Caco-2 (cell line): Measurements from ENCODE around the gene FAM171A2. TPM values are rescaled to one million over a fixed set of nuclear protein-coding genes. Genes with fewer than 3 reads are reported as not detected.

Experiments used
- BruUV-seq: library from RNA; stranded (reverse); fragments of 400-500 nt; replicated peaks from 2 replicates; lab custom pipeline; 2021; lab: Mats Ljungman, UMichigan
- CTCF ChIA-PET: fragments of 300-600 bp; sonication (Branson Sonifier 250); formaldehyde crosslinking; loops from one replicate; lab custom pipeline; 2022; ENCODE audit warnings: antibody characterized with exemption; lab: Charles Lee
- POLR2A ChIA-PET: fragments of 300-600 bp; sonication (Branson Sonifier 250); formaldehyde crosslinking; loops from one replicate; lab custom pipeline; 2022; ENCODE audit warnings: antibody characterized with exemption; lab: Charles Lee
- DNase-seq, 2 experiments: peaks; one replicate each; pipeline versions ENCODE4 v3.0.0 to v3.0.0-alpha.2; 2020 to 2022
- H3K27me3 ChIP-seq: replicated peaks from 2 replicates; pipeline ENCODE4 v1.6.0; 2011; ENCODE audit warnings: low read length; ENCODE audit not compliant: control insufficient read depth, insufficient read depth
- H3K36me3 ChIP-seq: 2 replicates; pipeline ENCODE4 v1.5.1; 2011; ENCODE audit warnings: low read length; ENCODE audit not compliant: control insufficient read depth, insufficient read depth
- H3K4me1 ChIP-seq: fragments of 250-450 bp; sonication (Bioruptor Pico); 2 replicates; pipeline ENCODE4 v1.5.1; 2020; ENCODE audit warnings: mild to moderate bottlenecking
- H3K4me3 ChIP-seq: 2 replicates; pipeline ENCODE4 v1.5.1; 2011; ENCODE audit warnings: low read depth, mild to moderate bottlenecking, control low read depth, low read length
- H3K9me3 ChIP-seq: fragments of 250-450 bp; sonication (Bioruptor Pico); 2 replicates; pipeline ENCODE4 v1.5.1; 2020; ENCODE audit warnings: mild to moderate bottlenecking, moderate library complexity
- H3K27ac Mint-ChIP-seq: one replicate; pipeline ENCODE4 v1.8.0; 2022; ENCODE audit warnings: mixed read lengths; ENCODE audit not compliant: unreplicated experiment
- H3K27me3 Mint-ChIP-seq: one replicate; pipeline ENCODE4 v1.8.0; 2022; ENCODE audit warnings: mixed read lengths; ENCODE audit not compliant: insufficient read depth, unreplicated experiment
- H3K36me3 Mint-ChIP-seq: one replicate; pipeline ENCODE4 v1.8.0; 2022; ENCODE audit warnings: mild to moderate bottlenecking, mixed read lengths; ENCODE audit not compliant: insufficient read depth, unreplicated experiment
- H3K4me1 Mint-ChIP-seq: one replicate; pipeline ENCODE4 v1.8.0; 2022; ENCODE audit warnings: low read depth, mixed read lengths; ENCODE audit not compliant: unreplicated experiment
- H3K4me3 Mint-ChIP-seq: one replicate; pipeline ENCODE4 v1.8.0; 2022; ENCODE audit warnings: mild to moderate bottlenecking, moderate library complexity, mixed read lengths; ENCODE audit not compliant: unreplicated experiment
- H3K9me3 Mint-ChIP-seq: one replicate; pipeline ENCODE4 v1.8.0; 2022; ENCODE audit warnings: mixed read lengths; ENCODE audit not compliant: unreplicated experiment
- CTCF ChIP-seq, 2 experiments: fragments of 200-600 bp in 1 of 2; IDR thresholded peaks; 1 replicate in 1 of 2; 2 replicates in 1 of 2; pipeline versions ENCODE4 v1.5.1 to v1.8.0; 2011 to 2022; ENCODE audit warnings: antibody characterized with exemption in 1 of 2, control low read depth in 1 of 2, inconsistent platforms in 1 of 2, low read depth in 1 of 2, low read length in 1 of 2, mild to moderate bottlenecking in 1 of 2, moderate library complexity in 1 of 2; ENCODE audit not compliant: insufficient read depth in 1 of 2, severe bottlenecking in 1 of 2, unreplicated experiment in 1 of 2
- intact Hi-C: fragments of 100-400 bp; cut with micrococcal nuclease; formaldehyde crosslinking; loops from one replicate; pipeline ENCODE4 v1.10.0; 2022; ENCODE audit not compliant: unreplicated experiment
- total RNA-seq: library from RNA; stranded (reverse); gene quantifications from 2 replicates; pipeline ENCODE4 v1.2.3, GENCODE V29; 2022

Gene FAM171A2
- total RNA-seq, 1 experiment from 2014 or later: 3.6 TPM

GRCh38 chr17:44310188-44310587 lies 53.5 kb downstream of the FAM171A2 start:
- H3K36me3 ChIP-seq: no peaks in the 10 kb centered on the region
- Mint-ChIP-seq H3K4me1 (peaks cover 10% of the 10 kb centered on the region), H3K9me3 (no peaks in the 10 kb centered on the region), H3K27ac (no peak overlapping the region), H3K36me3 (peaks cover 5% of the 10 kb centered on the region), H3K27me3 (peaks cover 11% of the 10 kb centered on the region), H3K4me3 (peak overlapping the region; percentile 48)
- no TSS peak for BruUV-seq
- no peak for TF ChIP-seq CTCF (IDR thresholded peaks at IDR 0.05; ENCODE audit: insufficient read depth in 1 of 2, low read depth in 1 of 2, low read length in 1 of 2, severe bottlenecking in 1 of 2, unreplicated experiment in 1 of 2)
- 0 out of 2 replicates have a peak, but pooled peaks cover 3% of the 10 kb centered on the region for H3K4me1 ChIP-seq
- POLR2A ChIA-PET: no interaction called here
- intact Hi-C loops: no loop called here
- no peak for DNase-seq
- no peaks in the 10 kb centered on the region; the same call in 1 of the 2 replicates for H3K27me3 ChIP-seq
- H3K9me3 ChIP-seq: no peaks in the 10 kb centered on the region
- CTCF ChIA-PET: no interaction called here
- H3K4me3 ChIP-seq: no peak overlapping the region

DNA sequence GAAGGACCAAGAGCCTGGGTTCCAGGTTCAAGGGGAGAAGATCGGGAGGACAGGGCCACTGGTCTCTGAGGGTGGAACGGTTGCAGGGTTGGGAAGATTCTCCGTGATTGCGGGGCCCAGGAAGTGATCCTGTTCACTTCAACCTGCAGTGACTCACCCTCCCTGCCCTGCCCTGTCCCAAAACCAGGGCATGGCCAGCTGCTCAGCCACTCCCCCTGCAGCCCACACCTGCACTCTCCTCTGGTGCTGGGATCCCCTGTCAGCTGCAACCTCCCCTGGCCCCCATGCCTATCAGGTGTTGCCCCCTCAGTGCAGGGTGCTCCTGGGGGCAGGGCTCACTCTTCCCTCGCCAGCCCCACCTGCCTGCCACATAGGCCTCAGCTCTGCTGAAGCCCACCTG lies 54.2 kb downstream of the FAM171A2 start:
- H3K27me3 Mint-ChIP-seq: peaks cover 11% of the 10 kb centered on the region
- Histone ChIP-seq H3K27me3 (no peaks in the 10 kb centered on the region; the same call in 1 of the 2 replicates), H3K9me3 (no peaks in the 10 kb centered on the region), H3K4me3 (no peak overlapping the region), H3K4me1 (no peaks in the 10 kb centered on the region), H3K36me3 (no peaks in the 10 kb centered on the region)
- H3K9me3 Mint-ChIP-seq: no peaks in the 10 kb centered on the region
- TF ChIP-seq CTCF (IDR thresholded peaks at IDR 0.05; ENCODE audit: insufficient read depth in 1 of 2, low read depth in 1 of 2, low read length in 1 of 2, severe bottlenecking in 1 of 2, unreplicated experiment in 1 of 2): no peak
- H3K4me1 Mint-ChIP-seq: peaks cover 10% of the 10 kb centered on the region
- H3K36me3 Mint-ChIP-seq: peaks cover 5% of the 10 kb centered on the region
- H3K4me3 Mint-ChIP-seq: peak overlapping the region; percentile 48
- ChIA-PET POLR2A (no interaction called here), CTCF (no interaction called here)
- no peak overlapping the region for H3K27ac Mint-ChIP-seq
- intact Hi-C loops: loop anchor here (5.0 kb wide), 1 partner anchor 87 kb away; no protein-coding TSS in a partner anchor
- no TSS peak for BruUV-seq
- DNase-seq: no peak

DNA sequence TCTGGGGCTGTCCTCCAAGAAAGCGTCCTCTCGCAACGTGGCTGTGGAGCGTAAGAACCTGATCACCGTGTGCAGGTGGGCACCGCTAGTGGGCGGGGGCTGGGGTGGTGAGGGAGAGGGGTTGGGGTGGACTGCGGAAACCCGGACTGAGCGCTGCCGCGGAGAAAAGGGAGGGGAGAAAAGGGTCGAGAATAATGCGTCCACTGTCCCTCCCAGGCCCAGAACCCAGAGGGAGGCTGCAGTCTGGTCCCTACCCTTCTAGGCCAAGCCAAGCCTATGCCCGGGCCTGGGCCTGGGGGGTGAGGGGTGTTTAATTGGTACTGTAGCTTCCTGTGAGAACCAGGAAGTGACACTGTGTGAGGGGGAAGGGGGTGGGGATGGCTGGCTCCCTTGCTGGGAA lies 54.8 kb downstream of the FAM171A2 start:
- CTCF ChIA-PET: interaction anchor here (1.0 to 1.1 kb wide), 2 partner anchors 50 to 91 kb away, joined by 3 to 6 read pairs; no protein-coding TSS in a partner anchor
- no peaks in the 10 kb centered on the region for H3K9me3 ChIP-seq
- Mint-ChIP-seq H3K36me3 (peaks cover 5% of the 10 kb centered on the region), H3K9me3 (no peaks in the 10 kb centered on the region), H3K4me3 (peak overlapping the region; percentile 81), H3K27ac (no peak overlapping the region), H3K4me1 (peaks cover 10% of the 10 kb centered on the region), H3K27me3 (peaks cover 9% of the 10 kb centered on the region)
- no peak for TF ChIP-seq CTCF (IDR thresholded peaks at IDR 0.05; ENCODE audit: insufficient read depth in 1 of 2, low read depth in 1 of 2, low read length in 1 of 2, severe bottlenecking in 1 of 2, unreplicated experiment in 1 of 2)
- no peaks in the 10 kb centered on the region for H3K4me1 ChIP-seq
- intact Hi-C loops: loop anchor here (5.0 kb wide), 1 partner anchor 87 kb away; no protein-coding TSS in a partner anchor
- POLR2A ChIA-PET: interaction anchor here (0.5 to 1.2 kb wide), 2 partner anchors 12 to 87 kb away, joined by 3 to 8 read pairs; no protein-coding TSS in a partner anchor
- BruUV-seq: no TSS peak
- no peak for DNase-seq
- H3K4me3 ChIP-seq: peak overlapping the region; percentile 66
- H3K36me3 ChIP-seq: no peaks in the 10 kb centered on the region
- no peaks in the 10 kb centered on the region for H3K27me3 ChIP-seq
